ENCODE data around the gene NXN.
"Not testable (repeated sequence)": the region's sequence is repeated elsewhere in the genome, so short reads cannot be mapped to it uniquely, and the experiment has no call there.

The NXN gene

DNA sequence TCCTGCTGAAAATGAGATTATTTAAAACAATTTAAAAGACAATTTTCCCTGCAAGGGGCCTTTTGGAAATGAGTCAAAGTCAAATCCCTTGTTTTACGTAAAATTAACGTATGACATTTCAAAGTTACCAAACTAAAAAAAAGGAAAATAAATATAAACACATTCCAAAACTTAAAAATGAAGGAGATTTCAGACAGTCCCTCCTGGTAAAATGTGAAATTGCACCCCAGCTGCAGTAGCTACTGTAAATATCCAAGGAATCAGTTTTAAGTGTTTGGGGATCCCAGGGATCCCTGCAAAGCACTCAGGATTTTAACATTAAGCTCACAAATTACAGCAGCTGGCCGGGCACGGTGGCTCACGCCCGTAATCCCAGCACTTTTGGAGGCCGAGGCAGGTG, 63.3 kb downstream of the NXN start:
- no peak for DNase-seq

DNA sequence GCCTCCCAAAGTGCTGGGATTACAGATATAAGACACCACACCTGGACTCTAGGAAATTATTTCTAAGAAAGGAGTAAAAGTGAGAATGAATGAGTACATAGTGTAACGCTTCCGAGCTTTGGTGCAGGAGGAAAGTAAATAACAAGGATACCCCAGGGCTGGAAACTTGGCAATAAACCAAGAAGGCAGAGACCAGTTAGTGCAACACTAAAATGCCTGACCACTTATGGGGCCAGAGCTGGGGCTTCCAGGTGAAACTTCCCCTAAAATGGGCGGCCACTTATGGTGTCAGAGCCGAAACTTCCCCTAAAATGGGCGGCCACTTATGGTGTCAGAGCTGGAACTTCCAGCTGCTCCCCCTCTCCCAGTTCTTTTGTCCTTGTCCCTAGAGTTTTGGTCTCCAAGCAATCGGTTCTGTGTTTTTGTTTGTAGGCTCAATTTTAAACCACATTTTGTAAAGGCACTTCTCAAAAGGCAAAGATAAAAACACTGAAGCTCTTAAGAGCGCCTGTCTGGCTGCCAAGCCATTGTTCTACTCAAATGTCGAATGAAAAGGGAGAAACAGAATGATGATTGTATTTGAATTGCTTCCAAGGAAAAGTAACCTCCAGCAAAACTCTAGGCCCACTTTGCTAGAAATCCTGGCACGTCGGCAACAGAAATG, 63.9 kb downstream of the NXN start:
- DNase-seq, result no peak

DNA sequence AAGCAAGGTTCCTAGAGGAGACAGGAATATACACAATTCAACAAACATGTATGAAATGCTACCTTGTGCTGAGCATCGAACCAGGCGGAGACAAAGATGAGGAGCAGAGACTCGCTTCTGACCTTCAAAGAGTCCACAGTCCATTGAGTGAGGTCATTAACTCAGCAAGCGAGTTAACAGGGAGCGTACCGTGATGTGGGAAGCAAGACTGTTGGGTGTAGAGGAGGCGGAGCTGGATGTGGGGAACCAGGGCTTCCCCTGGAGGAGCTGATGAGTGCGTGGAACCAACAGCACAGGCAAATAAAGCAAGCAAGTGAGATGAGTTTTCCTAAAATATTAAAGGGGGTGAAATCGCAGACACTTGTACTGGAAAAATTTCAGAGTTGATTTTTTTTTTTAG, 65.0 kb downstream of the NXN start:
- DNase-seq, result no peak

DNA sequence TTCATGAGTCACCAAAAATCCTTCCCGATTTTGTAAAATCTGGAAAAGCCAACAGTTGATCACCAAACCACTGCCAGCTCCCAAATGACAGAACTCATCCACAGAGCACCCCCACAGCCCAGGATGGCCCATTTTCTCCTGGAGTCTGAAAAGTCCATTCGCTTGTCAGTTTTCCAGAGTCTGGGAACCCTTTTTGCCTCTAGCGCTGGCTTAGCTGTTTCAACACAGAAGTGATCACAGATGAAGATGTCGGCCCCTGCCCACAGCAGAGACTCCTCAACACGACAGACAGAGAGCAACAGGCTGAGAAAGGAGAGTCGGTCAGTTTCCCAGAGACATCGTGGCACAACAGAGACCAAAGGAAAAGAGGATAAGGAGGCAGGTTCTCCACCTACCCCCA, 66.4 kb downstream of the NXN start:
- DNase-seq, result no peak

DNA sequence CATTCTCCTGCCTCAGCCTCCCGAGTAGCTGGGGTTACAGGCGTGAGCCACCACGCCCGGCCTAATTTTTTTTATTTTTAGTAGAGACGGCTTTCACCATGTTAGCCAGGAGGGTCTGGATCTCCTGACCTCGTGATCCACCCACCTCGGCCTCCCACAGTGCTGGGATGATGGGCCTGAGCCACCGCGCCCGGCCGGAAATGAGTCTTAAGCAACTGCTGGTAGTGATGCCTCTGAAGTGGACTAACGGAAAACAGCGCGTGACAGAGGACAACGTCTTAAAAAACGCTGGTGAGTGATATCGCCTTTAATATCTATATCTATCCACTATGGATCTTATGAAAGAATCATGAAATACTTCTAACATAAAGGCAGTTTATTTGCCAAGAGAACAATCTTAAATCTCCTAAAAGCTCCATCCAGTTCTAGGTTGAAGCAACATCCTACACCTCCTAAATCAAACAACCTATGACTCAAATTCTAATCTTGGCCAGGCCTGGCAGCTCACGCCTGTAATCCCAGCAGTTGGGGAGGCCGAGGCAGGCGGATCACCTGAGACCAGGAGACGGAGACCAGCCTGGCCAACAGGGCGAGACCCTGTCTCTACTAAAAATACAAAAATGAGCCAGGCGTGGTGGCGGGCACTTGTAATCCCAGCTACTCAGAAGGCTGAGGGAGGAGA, 69.8 kb downstream of the NXN start:
- no peak for DNase-seq

DNA sequence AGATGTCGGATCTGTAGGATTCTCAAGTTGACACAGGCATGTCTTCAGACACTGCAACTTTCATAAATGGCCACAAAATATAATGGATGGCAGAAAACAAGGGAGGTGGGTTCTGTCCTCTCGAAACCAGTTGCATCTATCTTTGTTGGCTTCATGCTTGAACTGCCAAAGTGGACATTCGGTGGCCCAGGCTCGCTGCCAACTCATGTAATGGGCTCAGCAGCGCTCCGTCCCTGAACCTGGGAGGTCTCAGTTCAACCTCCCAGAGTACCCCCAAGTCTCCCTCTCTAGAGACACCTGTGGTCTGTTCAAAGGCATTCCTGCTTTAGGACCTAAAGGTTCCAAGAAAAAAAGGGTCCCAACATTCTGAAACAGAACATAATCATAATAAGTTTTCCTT, 71.9 kb downstream of the NXN start:
- DNase-seq, result no peak

DNA sequence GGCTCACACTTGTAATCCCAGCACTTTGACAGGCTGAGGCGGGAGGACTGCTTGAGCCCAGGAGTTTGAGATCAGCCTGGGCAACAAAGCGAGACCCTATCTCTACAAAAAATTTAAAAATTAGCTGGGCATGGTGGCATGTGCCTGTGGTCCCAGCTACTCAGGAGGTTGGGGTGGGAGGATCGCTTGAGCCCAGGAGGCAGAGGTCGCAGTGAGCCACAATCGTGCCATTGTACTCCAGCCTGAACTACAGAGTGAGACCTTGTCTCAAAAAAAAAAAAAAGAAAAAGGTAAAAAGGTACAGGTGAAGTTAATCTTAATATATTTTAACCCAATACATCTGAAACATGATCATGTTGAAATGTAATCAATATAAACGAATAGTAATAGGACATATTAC, 73.9 kb downstream of the NXN start:
- DNase-seq, result not testable (repeated sequence)

DNA sequence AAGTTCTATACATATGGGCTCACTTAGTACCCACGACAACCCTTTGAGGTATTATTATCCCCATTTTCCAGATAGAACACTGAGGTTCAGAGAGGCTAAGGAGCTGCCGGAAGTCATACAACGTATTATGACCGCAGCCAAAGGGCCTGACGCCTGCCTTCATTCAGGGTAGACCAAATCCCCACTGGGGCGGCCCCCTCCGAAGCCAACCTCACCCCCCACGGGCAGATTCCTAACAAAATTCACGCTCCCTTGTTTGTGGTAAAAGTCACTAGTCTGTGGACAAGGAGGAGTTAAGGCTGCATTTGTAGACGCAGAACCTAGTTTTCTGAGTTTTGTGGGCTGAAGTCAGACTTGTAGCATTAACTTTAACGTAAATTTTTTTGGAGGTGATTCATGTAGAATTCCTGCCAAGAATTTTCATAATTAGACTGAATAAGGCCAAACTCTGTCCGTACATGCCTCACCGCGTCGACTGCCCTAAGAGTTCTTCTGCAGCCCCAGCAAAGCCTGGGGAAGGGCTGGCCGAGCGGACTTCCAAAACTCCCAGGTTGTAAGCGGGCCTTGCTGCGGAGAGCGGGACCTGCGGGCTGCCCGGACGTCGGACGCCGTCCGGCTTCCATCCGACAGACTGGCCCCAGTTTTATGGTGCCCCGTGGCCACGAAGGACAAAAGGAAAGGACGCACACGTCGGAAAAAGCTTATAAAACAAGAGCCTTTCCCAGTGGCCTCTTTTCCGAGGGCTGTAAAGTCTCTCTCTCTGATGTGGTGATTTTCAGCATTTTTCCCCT, 75.7 kb downstream of the NXN start:
- DNase-seq, result no peak

DNA sequence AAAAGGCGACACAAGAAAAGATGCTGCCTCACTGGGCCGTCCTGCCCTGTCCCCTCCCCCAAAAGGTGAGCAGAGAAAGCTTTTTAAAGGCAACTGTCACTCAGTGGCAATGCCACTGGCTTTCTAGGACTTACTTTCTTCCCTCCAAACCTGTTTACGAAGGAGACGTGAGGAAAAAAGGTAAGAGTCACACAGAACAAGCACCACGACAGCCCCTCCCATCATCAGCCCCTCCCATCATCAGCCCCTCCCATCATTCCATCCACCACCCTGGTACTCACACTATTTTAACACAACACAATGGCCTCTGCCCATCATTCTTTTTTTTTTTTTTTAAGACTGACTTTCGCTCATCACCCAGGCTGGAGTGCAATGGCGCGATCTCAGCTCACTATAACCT, 77.1 kb downstream of the NXN start:
- no peak for DNase-seq

DNA sequence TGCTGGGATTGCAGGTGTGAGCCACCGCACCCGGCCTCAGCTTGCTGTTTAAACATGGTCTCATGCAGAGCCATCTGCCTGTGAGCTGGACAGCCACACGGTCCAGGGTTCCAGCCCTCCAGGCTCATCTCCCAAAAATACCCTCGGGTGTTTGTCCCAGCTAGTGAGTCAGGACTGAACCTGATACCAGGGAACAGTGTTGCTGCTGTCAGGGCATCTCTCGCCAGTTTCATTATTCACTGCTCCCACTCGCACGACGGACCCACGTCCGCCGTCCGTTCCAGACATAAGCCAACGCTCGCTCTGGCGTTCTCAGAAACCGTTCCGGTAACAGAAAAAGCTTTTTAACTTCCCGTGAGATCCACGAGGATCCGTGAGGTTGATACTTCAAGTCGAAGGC, 77.6 kb downstream of the NXN start:
- no peak for DNase-seq

DNA sequence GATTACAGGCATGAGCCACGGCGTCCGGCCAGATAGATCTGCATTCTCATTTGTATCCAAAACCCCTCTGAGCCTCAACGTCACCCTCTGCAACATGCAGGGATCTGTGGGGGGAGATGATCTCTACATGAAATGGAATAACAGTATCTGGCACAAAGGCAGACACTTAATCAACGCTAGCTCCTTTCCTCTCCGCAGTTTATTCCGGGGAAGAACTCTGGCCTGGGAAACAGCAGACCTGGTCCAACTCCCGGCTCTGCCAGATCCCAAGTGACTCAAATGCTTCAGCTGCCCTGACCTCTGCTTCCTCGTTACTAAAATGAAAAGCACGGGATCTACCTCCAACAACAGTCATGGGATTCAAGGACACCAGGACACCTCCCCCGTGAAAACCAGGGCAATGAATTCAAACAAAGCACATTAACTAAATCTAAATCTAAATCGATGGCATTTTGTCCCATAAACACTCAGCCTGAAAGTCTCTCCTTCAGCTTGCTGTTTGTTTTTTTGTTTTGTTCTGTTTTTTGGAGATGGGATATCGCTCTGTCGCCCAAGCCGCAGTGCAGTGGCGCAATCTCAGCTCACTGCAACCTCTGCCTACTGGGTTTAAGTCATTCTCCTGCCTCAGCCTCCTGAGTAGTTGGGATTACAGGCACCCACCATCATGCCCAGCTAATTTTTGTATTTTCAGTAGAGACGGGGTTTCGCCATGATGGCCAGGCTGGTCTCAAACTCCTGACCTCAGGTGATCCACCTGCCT, 78.2 kb downstream of the NXN start:
- DNase-seq, result no peak

DNA sequence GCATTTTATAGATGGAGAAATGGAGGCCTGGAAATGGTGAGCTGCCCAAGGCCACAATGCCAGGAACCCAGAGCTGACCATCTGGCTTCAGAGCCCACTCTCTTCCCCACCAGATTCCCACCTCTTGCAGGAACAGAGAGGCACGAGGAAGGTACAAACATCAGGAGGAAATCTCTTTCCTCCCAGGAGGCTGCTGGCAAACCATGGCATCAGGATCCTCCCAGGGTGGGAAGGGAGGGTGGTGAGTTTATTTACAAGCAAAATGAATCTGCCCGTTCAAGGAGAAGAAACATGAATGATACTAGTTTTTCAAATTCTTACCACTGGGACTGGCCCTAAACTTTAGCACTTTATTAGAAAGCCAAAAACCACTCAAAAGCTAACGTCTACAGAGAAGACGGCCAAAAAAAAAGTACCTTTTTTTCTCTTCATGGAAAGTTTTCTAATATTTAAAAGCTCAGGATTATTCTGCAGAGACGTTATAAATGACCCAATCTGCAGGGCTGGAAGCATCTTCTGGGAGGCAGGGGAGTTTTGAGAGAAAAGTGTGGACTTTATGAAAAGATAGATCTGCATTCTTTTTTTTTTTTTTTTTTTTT, 79.1 kb downstream of the NXN start:
- no peak for DNase-seq

DNA sequence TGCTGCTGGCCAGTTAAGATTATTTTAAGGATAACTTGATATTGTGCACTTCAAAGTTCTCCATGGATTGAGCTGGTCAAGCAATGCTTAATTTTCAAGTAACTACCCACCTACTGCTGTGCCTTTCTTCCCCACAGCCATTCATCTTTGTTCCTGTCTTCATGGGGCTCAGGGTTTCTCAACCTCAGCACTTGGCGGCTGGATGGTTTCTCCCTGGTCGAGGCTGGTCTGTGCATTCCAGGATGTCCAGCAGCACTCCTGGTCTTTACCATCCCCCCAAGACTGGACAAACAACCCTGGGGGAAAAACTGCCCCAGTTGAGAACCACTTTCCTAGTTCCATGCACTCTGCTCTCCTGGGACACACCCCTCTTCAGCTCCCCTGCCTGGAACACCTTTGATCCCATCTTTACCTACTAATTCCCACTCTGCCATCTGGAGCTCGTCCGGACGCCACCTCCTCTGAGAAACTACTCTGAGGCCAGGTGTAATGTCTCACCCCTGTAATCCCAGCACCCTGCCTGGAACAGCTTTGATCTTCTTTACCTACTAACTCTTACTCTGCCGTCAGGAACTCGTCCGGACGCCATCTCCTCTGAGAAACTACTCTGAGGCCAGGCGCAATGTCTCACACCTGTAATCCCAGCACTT, 81.5 kb downstream of the NXN start:
- no peak for DNase-seq

DNA sequence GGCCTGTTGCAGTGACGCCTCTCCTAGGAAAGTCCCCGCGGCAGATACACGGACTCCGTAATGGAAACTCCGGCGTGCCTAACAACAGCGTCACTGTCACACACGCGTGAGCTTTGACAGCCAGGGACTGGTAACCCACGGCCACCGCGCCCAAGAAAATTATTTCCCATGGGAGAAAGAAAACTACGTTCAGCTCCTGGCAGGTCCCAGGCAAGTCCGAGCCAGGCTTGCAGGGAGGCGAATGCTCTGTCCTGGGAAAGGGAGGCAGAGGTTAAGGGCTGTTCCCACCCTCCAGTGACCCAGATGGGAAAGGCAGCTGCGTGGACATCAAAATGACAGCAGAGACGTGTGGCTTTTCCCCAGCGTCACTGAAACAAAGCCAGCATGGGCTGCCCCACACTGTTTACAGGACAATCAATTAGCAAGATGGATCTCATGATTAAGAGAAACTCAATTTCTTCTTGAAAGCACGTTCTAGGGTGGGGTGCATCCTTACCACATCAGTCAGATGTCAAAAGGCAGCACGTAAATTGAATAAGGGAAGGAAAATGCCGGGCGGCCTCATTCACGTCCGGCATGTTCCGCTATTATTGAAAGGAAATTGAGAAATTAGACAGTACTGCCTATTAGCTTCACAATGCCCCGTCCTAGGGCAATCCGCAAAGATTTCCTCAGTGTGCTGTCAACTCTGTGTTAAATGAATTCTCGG, 82.5 kb downstream of the NXN start:
- no peak for DNase-seq

DNA sequence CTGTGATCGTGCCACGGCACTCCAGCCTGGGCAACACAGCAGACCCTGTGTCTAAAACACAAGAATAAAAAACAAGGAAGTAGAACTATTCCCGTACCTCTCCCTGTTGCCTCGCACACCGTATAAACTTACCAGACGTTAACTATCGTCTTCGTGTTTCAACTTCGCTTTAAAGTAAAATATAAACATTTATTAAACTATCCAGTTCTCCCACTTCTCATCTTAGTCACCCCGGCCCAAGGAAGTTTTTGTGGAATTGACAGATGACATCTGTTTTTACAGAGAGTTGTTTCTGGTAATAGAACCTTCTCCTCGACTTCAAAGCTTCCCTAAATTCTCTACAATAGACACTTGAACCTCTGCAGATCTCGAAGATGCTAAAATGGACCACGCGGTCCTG, 83.1 kb downstream of the NXN start:
- no peak for DNase-seq

DNA sequence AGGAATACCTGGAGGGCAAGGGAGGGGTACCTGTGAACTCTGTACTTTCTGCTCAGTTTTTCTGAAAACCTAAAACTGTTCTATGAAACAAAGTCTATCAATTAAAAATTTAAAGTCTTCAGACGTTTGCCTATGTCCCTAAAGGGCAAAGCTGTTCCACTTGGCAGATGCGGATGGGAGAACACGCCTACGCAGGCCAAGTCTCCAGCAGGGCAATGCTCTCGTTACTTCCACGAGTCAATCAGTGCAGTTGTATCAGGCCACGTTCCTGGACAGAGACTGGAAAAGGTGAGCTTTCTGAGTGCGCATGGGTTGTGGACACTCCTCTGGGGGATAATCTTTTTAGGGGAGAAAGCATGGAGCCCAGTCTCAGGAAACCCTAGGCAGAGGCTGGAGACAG, 86.6 kb downstream of the NXN start:
- DNase-seq, result no peak

DNA sequence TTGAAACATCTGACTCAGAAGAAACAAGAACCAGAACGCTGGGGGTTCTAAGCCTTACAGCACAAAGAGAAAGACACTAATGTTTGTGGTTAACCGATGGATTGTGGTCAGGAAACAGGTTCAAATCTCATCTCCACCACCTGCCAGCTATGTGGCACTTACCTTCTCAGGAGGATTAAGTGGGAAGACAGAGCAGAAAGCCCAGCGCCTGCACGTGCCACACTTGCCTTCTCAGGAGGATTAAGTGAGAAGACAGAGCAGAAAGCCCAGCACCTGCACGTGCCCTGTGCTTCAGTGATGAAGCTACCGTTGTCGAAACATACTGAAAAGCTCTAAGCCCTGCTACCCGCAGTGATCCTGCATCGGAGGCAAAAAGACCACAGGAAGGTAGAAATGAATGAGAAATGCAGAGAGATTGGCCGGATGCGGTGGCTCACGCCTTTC, 90.6 kb downstream of the NXN start:
- no peak for DNase-seq

DNA sequence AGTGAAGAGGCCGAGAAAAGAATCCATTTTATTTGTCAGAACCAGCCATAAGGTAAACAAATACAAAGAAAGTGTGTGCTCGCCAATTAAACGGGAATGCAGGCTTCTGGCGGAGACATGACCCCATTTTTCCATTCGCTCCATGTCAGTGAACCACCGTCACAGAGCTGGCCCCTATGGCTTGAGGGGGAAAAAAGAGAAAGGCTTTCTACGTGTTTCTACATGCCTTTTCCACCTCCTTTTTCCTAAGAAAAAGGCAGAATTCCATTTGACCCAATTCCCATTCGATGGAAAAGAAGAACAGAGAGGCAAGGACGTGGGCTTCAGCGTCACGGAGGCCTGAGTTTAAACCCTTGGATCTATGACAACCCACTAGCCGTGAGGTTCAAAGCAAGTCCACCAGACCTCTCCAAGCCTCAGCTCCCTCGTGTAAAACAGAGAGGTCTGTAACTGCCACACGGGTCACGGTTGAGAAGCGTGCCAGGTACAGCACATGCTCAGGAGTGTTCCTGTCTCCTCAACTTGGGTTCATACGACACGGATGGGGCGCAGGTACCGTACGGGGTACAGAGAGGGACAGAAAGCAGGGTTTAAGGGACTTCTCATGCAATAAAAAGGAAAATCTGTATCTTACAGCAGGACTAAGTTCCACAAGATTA, 91.9 kb downstream of the NXN start:
- DNase-seq, result no peak

DNA sequence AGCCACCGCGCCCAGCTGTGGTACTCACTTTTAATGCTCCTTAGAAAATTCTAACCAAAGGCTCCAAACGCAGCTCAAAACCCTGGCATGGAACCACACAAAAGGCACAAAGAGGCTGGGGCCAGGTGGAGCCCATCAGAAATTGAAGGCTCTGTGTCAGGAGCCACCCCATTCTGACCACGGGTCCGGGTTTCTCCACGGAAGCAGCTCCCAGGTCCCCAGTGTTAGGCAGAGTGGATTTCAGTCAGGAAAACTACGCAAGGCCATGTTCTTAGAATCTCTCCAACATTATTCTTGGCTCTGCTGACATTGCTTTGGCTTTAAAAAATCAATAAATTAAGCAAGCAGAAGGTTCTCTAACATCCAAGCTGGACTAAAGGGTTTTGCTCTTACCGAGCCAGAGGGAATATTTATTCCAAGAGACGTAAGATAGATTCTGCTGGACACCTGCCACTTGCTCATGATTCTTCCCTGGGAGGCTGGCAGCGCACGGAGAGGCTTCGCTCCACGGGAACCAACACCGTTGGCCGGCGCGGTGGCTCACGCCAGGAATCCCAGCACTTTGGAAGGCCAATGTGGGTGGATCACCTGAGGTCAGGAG, 93.5 kb downstream of the NXN start:
- DNase-seq, result no peak

DNA sequence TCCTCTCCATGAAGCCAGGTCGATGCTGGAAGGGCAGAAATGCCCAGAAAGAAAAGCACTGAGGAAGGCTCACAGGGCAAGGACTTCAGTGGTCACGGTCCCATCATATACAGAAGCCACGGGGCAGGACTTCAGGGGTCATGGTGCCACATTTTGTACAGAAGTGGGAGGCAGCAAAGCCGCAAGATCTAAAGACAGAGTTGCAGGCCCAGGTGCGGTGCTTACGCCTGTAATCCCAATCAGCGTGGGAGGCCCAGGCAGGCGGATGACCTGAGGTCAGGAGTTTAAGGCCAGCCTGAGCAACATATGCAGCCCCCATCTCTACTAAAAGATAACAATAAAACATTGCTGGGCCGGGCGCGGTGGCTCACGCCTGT, 96.0 kb downstream of the NXN start:
- no peak for DNase-seq

Data from activated gamma-delta T cell (primary cell).